PC-3 (cell line): Measurements from ENCODE around the gene METAP2.

ENCODE experiments used
- CTCF ChIP-seq: fragments of 300-600 bp; sonication (generic); conservative IDR thresholded peaks from 2 replicates; pipeline ENCODE4 v1.5.1; 2017; ENCODE audit warnings: antibody characterized with exemption, low read depth, mild to moderate bottlenecking, low read length
- EZH2 ChIP-seq: fragments of 300-600 bp; sonication (generic); IDR thresholded peaks from one replicate; pipeline ENCODE4 v1.6.1; 2017; ENCODE audit warnings: antibody characterized with exemption, mild to moderate bottlenecking, low read length; ENCODE audit not compliant: unreplicated experiment

GRCh38 chr12:95473231-95473883, 595 bp upstream of the METAP2 start:
- no peak for TF ChIP-seq CTCF
- TF ChIP-seq EZH2: no peak
